Measurements from ENCODE around the gene TSN. TPM values are rescaled to one million over a fixed set of nuclear protein-coding genes. Genes with fewer than 3 reads are reported as not detected.
"Not testable (repeated sequence)": the region's sequence is repeated elsewhere in the genome, so short reads cannot be mapped to it uniquely, and the experiment has no call there.

TSN gene
- total RNA-seq, 1 donor from 2014 or later: 74.2 TPM

GRCh38 chr2:121794233-121794632 is 38.8 kb downstream of the TSN start:
- DNase-seq (ENCODE audit: low spot score in 2 of 2) (no peak), FAIRE-seq (no peak)

- no peak for FAIRE-seq
- DNase-seq (ENCODE audit: low spot score in 2 of 2): no peak
Measured at GRCh38 chr2:121796239-121796638, 40.8 kb downstream of the TSN start.

GRCh38 chr2:121798617-121799016 is 43.2 kb downstream of the TSN start:
- FAIRE-seq (no peak), DNase-seq (ENCODE audit: low spot score in 2 of 2) (no peak)

- FAIRE-seq: no peak
- DNase-seq (ENCODE audit: low spot score in 2 of 2): no peak
Measured at GRCh38 chr2:121801916-121802315, 46.5 kb downstream of the TSN start.

- FAIRE-seq (no peak), DNase-seq (ENCODE audit: low spot score in 2 of 2) (no peak)
Measured at GRCh38 chr2:121803503-121803902, 48.1 kb downstream of the TSN start.

- DNase-seq (ENCODE audit: low spot score in 2 of 2): no peak
- no peak for FAIRE-seq
Measured at GRCh38 chr2:121804340-121804739, 48.9 kb downstream of the TSN start.

- FAIRE-seq (no peak), DNase-seq (ENCODE audit: low spot score in 2 of 2) (no peak)
Measured at GRCh38 chr2:121804997-121805765, 49.7 kb downstream of the TSN start.

- DNase-seq (ENCODE audit: low spot score in 2 of 2) (no peak), FAIRE-seq (no peak)
Measured at GRCh38 chr2:121805766-121806143, 50.3 kb downstream of the TSN start.

GRCh38 chr2:121807771-121808170 is 52.3 kb downstream of the TSN start:
- FAIRE-seq; DNase-seq (ENCODE audit: low spot score in 2 of 2): not testable (repeated sequence)

- DNase-seq (ENCODE audit: low spot score in 2 of 2): no peak
- FAIRE-seq: no peak
Measured at GRCh38 chr2:121809607-121810006, 54.2 kb downstream of the TSN start.

GRCh38 chr2:121810959-121811853 is 55.8 kb downstream of the TSN start:
- DNase-seq (ENCODE audit: low spot score in 2 of 2) (peak; percentile 34 to 69), FAIRE-seq (peak; percentile 44)

- DNase-seq (ENCODE audit: low spot score in 2 of 2); FAIRE-seq: not testable (repeated sequence)
Measured at GRCh38 chr2:121813083-121813482, 57.6 kb downstream of the TSN start.

- DNase-seq (ENCODE audit: low spot score in 2 of 2): no peak
- FAIRE-seq: no peak
Measured at GRCh38 chr2:121815216-121815615, 59.8 kb downstream of the TSN start.

- DNase-seq (ENCODE audit: low spot score in 2 of 2): no peak
- FAIRE-seq: no peak
Measured at GRCh38 chr2:121816797-121817196, 61.3 kb downstream of the TSN start.

- FAIRE-seq; DNase-seq (ENCODE audit: low spot score in 2 of 2): not testable (repeated sequence)
Measured at GRCh38 chr2:121817304-121817703, 61.9 kb downstream of the TSN start.

Other genes with a start within 250 kb of the TSN start
- under 0.01 TPM for gene RNU4ATAC, start 224.8 kb upstream of the TSN start, total RNA-seq
- 129 TPM for gene CLASP1, start 106.2 kb upstream of the TSN start, total RNA-seq
- gene NIFK, start 18.8 kb upstream of the TSN start, total RNA-seq: 53.8 TPM

Measured in frontal cortex (tissue), 4 donors.